Astrocyte of the cerebellum (primary cell): ENCODE results near the gene PBX2.

ENCODE experiments used
- DNase-seq: peaks from one replicate; pipeline ENCODE4 v3.0.0-alpha.2; 2011; ENCODE audit warnings: low read depth
- H3K4me3 ChIP-seq: 2 replicates; pipeline ENCODE4 v1.5.1; 2011; ENCODE audit warnings: mild to moderate bottlenecking, low read depth, low read length, moderate library complexity
- CTCF ChIP-seq: IDR thresholded peaks from 2 replicates; pipeline ENCODE4 v1.5.1; 2012; ENCODE audit warnings: low read length, low read depth, moderate library complexity, mild to moderate bottlenecking; ENCODE audit errors: missing control alignments
- in situ Hi-C: cut with HindIII; loops from 2 replicates; pipeline ENCODE4 v1.10.0; 2017; ENCODE audit warnings: low sequenced_read_pairs

PBX2 gene

GRCh38 chr6:32171234-32171633, 18.8 kb downstream of the PBX2 start:
- H3K4me3 ChIP-seq, result no peak overlapping the region
- in situ Hi-C loops, result no loop called here
- no peak for DNase-seq
- no peak for TF ChIP-seq CTCF

GRCh38 chr6:32170294-32170693, 19.7 kb downstream of the PBX2 start:
- no peak for DNase-seq
- in situ Hi-C loops, result no loop called here
- no peak overlapping the region for H3K4me3 ChIP-seq
- TF ChIP-seq CTCF, result no peak

GRCh38 chr6:32168807-32169591, 21.0 kb downstream of the PBX2 start:
- in situ Hi-C loops, result no loop called here
- DNase-seq, result no peak
- TF ChIP-seq CTCF, result no peak
- no peak overlapping the region for H3K4me3 ChIP-seq

GRCh38 chr6:32168350-32168749, 21.7 kb downstream of the PBX2 start:
- TF ChIP-seq CTCF, result no peak
- in situ Hi-C loops, result no loop called here
- no peak for DNase-seq
- H3K4me3 ChIP-seq, result no peak overlapping the region

- no peak for TF ChIP-seq CTCF
- no peak for DNase-seq
- in situ Hi-C loops, result no loop called here
- no peak overlapping the region for H3K4me3 ChIP-seq
These were observed 22.2 kb downstream of the PBX2 start for GRCh38 chr6:32167761-32168262.

- no peak for TF ChIP-seq CTCF
- DNase-seq, result no peak
- in situ Hi-C loops, result no loop called here
- H3K4me3 ChIP-seq, result no peak overlapping the region
These were observed 22.7 kb downstream of the PBX2 start for GRCh38 chr6:32167154-32167760.
